Measurements from ENCODE around the gene AFF3.

- TF ChIP-seq, protein P1, sequence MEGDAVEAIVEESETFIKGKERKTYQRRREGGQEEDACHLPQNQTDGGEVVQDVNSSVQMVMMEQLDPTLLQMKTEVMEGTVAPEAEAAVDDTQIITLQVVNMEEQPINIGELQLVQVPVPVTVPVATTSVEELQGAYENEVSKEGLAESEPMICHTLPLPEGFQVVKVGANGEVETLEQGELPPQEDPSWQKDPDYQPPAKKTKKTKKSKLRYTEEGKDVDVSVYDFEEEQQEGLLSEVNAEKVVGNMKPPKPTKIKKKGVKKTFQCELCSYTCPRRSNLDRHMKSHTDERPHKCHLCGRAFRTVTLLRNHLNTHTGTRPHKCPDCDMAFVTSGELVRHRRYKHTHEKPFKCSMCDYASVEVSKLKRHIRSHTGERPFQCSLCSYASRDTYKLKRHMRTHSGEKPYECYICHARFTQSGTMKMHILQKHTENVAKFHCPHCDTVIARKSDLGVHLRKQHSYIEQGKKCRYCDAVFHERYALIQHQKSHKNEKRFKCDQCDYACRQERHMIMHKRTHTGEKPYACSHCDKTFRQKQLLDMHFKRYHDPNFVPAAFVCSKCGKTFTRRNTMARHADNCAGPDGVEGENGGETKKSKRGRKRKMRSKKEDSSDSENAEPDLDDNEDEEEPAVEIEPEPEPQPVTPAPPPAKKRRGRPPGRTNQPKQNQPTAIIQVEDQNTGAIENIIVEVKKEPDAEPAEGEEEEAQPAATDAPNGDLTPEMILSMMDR (IDR thresholded peaks at IDR 0.05): no peak
- no peak for TF ChIP-seq POLR2A (IDR thresholded peaks at IDR 0.05)
These were observed 288.0 kb downstream of the AFF3 start for GRCh38 chr2:99854236-99854852.

Measured in lower leg skin (tissue), 3 donors.